Measurements from ENCODE around the gene MINDY1.

GRCh38 chr1:150960646-150961045 is 46.1 kb downstream of the MINDY1 start:
- TF ChIP-seq POLR2AphosphoS5 (IDR thresholded peaks at IDR 0.05; ENCODE audit: low read depth, low read length) (no peak), TAF1 (IDR thresholded peaks at IDR 0.05; ENCODE audit: borderline replicate concordance, low read depth, low read length) (no peak), POLR2A (IDR thresholded peaks at IDR 0.05; ENCODE audit: low read depth, low read length) (no peak)

All from GM12892 (cell line).